GM21381 (cell line): ENCODE data around the gene EMC10.

ENCODE experiments used
- ATAC-seq: cut with Tn5 transposase; IDR thresholded peaks from one replicate; pipeline ENCODE4 v1.9.1; 2021; ENCODE audit warnings: mild to moderate bottlenecking, moderate library complexity; ENCODE audit not compliant: unreplicated experiment

EMC10 gene

DNA sequence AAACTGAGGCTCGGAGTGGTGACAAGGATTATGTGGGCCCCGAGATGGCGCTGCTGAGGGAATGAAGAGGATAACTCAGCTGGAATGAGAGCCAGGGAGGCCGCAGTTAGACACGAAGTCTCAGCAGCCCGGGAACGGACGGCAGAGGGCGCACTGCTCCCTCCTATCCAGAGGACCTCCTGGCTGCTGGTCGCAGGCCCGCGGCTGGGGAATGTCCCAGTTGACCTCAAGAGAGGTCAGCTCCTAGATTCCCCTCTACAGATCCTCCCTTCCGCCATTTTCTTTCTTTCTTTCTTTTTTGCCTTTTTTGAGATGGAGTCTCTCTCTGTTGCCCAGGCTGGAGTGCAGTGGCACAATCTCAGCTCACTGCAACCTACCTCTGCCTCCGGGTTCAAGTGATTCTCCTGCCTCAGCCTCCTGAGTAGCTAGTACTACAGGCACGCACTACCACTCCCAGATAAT, 61.5 kb downstream of the EMC10 start:
- no peak for ATAC-seq
